GM21825 (cell line): ENCODE results near the gene KIAA2012.
A peak's percentile ranks its signal among the peaks of the same experiment; 100 is the strongest.
"Not testable (repeated sequence)": the region's sequence is repeated elsewhere in the genome, so short reads cannot be mapped to it uniquely, and the experiment has no call there.

ENCODE experiments used
- ATAC-seq: cut with Tn5 transposase; IDR thresholded peaks from one replicate; pipeline ENCODE4 v1.9.1; 2021; ENCODE audit warnings: mild to moderate bottlenecking, moderate library complexity; ENCODE audit not compliant: unreplicated experiment

Gene KIAA2012

GRCh38 chr2:202185156-202185555 is 112.1 kb downstream of the KIAA2012 start:
- ATAC-seq = no peak

GRCh38 chr2:202186641-202187202 is 113.7 kb downstream of the KIAA2012 start:
- ATAC-seq = no peak

- no peak for ATAC-seq
Observed at GRCh38 chr2:202187570-202187969, 114.5 kb downstream of the KIAA2012 start.

- ATAC-seq = no peak
Observed at GRCh38 chr2:202193305-202193704, 120.2 kb downstream of the KIAA2012 start.

GRCh38 chr2:202193881-202194353 is 120.9 kb downstream of the KIAA2012 start:
- ATAC-seq = no peak

GRCh38 chr2:202194418-202194817 is 121.4 kb downstream of the KIAA2012 start:
- no peak for ATAC-seq

GRCh38 chr2:202196727-202197126 is 123.7 kb downstream of the KIAA2012 start:
- ATAC-seq = no peak

- no peak for ATAC-seq
Observed at GRCh38 chr2:202201220-202202160, 128.4 kb downstream of the KIAA2012 start.

- ATAC-seq = no peak
Observed at GRCh38 chr2:202203348-202203747, 130.3 kb downstream of the KIAA2012 start.

- no peak for ATAC-seq
Observed at GRCh38 chr2:202204855-202205254, 131.8 kb downstream of the KIAA2012 start.

GRCh38 chr2:202208526-202208925 is 135.5 kb downstream of the KIAA2012 start:
- no peak for ATAC-seq

GRCh38 chr2:202215179-202215578 is 142.1 kb downstream of the KIAA2012 start:
- ATAC-seq = no peak

- ATAC-seq = no peak
Observed at GRCh38 chr2:202221873-202222272, 148.8 kb downstream of the KIAA2012 start.

GRCh38 chr2:202237787-202238233 is 164.8 kb downstream of the KIAA2012 start:
- ATAC-seq = peak; percentile 30

- peak; percentile 97 for ATAC-seq
Observed at GRCh38 chr2:202238234-202239197, 165.5 kb downstream of the KIAA2012 start, which contains the start of gene SUMO1. SUMO1 (minus strand) TSS chr2:202238597; CDS start chr2:202238451, 146 bp downstream.

- ATAC-seq = not testable (repeated sequence)
Observed at GRCh38 chr2:202247710-202248109, 174.7 kb downstream of the KIAA2012 start.

- ATAC-seq = no peak
Observed at GRCh38 chr2:202249521-202250253, 176.6 kb downstream of the KIAA2012 start.

GRCh38 chr2:202251494-202251893 is 178.4 kb downstream of the KIAA2012 start:
- ATAC-seq = no peak
